ENCODE data around the gene UNC45B. TPM values are rescaled to one million over a fixed set of nuclear protein-coding genes. Genes with fewer than 3 reads are reported as not detected.

UNC45B gene
- total RNA-seq, 6 experiments from 2014 or later: 0.07 to 0.19 TPM; not detected in 4

- Histone ChIP-seq H3K9me3 (no peaks in the 10 kb centered on the region), H3K4me1 (no peaks in the 10 kb centered on the region), H3K27me3 (no peaks in the 10 kb centered on the region), H3K27ac (no peak overlapping the region), H3K4me3 (no peak overlapping the region), H3K36me3 (peaks cover 0 to 68% (median 21%) of the 10 kb centered on the region in 4 donors)
- no peak for TF ChIP-seq CTCF (IDR thresholded peaks at IDR 0.05)
- no peak for TF ChIP-seq POLR2A (IDR thresholded peaks at IDR 0.05)
- ATAC-seq (no peak), DNase-seq (peak in 1 of 3 donors; percentile 8)
- intact Hi-C loops (cut with DNase I): loop anchor here in 1 of 2 donors (10.0 kb wide), 1 partner anchor 721 kb away; no protein-coding TSS in a partner anchor
- WGBS (ENCODE audit: insufficient coverage, low coverage, low lambda C conversion rate, missing lambda C conversion rate): 74% methylated on average over 6 of the region's 6 CpGs
These were observed 12.3 kb upstream of the UNC45B start for GRCh38 chr17:35135322-35135721.

GRCh38 chr17:35138218-35138617 lies 9.4 kb upstream of the UNC45B start:
- Histone ChIP-seq H3K9me3 (no peaks in the 10 kb centered on the region), H3K27ac (no peak overlapping the region), H3K36me3 (peaks cover 0 to 60% (median 21%) of the 10 kb centered on the region in 4 donors), H3K4me1 (peaks cover 0 to 10% (median 0%) of the 10 kb centered on the region in 4 donors), H3K27me3 (no peaks in the 10 kb centered on the region), H3K4me3 (no peak overlapping the region)
- DNase-seq (peak in 1 of 3 donors; percentile 8), ATAC-seq (no peak)
- TF ChIP-seq POLR2A (IDR thresholded peaks at IDR 0.05) (no peak), CTCF (IDR thresholded peaks at IDR 0.05) (no peak)
- intact Hi-C loops (cut with DNase I): loop anchor here in 1 of 2 donors (10.0 kb wide), 1 partner anchor 723 kb away; no protein-coding TSS in a partner anchor
- WGBS (ENCODE audit: insufficient coverage, low coverage, low lambda C conversion rate, missing lambda C conversion rate): no CpG with 5 or more reads among the region's 6 CpGs

- 3% methylated on average over 6 of the region's 65 CpGs for WGBS (ENCODE audit: insufficient coverage, low coverage, low lambda C conversion rate, missing lambda C conversion rate)
- Histone ChIP-seq H3K27me3 (no peaks in the 10 kb centered on the region), H3K9me3 (no peaks in the 10 kb centered on the region), H3K4me1 (peaks cover 0 to 10% (median 0%) of the 10 kb centered on the region in 4 donors), H3K27ac (no peak within 1 kb of the TSS), H3K4me3 (peak within 1 kb of the TSS; percentile 80 to 95 (median 89)), H3K36me3 (peaks cover 0 to 23% (median 3%) of the 10 kb centered on the region in 4 donors)
- peak; percentile 85 to 87 (median 85) for DNase-seq
- intact Hi-C loops (cut with DNase I): no loop called here
- TF ChIP-seq CTCF (IDR thresholded peaks at IDR 0.05) (peak; percentile 85 to 95 (median 92)), POLR2A (IDR thresholded peaks at IDR 0.05) (peak; percentile 46)
- ATAC-seq: peak; percentile 96 to 99 (median 98)
These were observed 5.7 kb upstream of the UNC45B start, which contains the start of gene NLE1 for GRCh38 chr17:35141681-35142466. Gene NLE1 (minus strand): TSS chr17:35142303. CDS start chr17:35142275, 28 bp downstream.

GRCh38 chr17:35142467-35142796 lies 5.2 kb upstream of the UNC45B start:
- Histone ChIP-seq H3K4me3 (peak overlapping the region in 1 of 3 donors; percentile 89), H3K9me3 (no peaks in the 10 kb centered on the region), H3K36me3 (peaks cover 0 to 18% (median under 1%) of the 10 kb centered on the region in 4 donors), H3K4me1 (peaks cover 0 to 10% (median 0%) of the 10 kb centered on the region in 4 donors), H3K27me3 (no peaks in the 10 kb centered on the region), H3K27ac (no peak overlapping the region)
- no peak for DNase-seq
- intact Hi-C loops (cut with DNase I): no loop called here
- WGBS (ENCODE audit: insufficient coverage, low coverage, low lambda C conversion rate, missing lambda C conversion rate): 54% methylated on average over 6 of the region's 8 CpGs
- no peak for TF ChIP-seq POLR2A (IDR thresholded peaks at IDR 0.05)
- ATAC-seq: no peak

GRCh38 chr17:35144840-35145239 lies 2.8 kb upstream of the UNC45B start:
- Histone ChIP-seq H3K4me3 (no peak overlapping the region), H3K9me3 (no peaks in the 10 kb centered on the region), H3K27ac (no peak overlapping the region), H3K36me3 (no peaks in the 10 kb centered on the region), H3K27me3 (no peaks in the 10 kb centered on the region), H3K4me1 (peaks cover 0 to 10% (median 0%) of the 10 kb centered on the region in 4 donors)
- TF ChIP-seq POLR2A (IDR thresholded peaks at IDR 0.05): no peak
- no peak for TF ChIP-seq CTCF (IDR thresholded peaks at IDR 0.05)
- DNase-seq (no peak), ATAC-seq (no peak)
- 70% methylated on average over 4 of the region's 4 CpGs for whole genome bisulfite sequencing (ENCODE audit: insufficient coverage, low coverage, low lambda C conversion rate, missing lambda C conversion rate)
- intact Hi-C loops (cut with DNase I): no loop called here
